ENCODE measurements around the gene SCMH1. TPM values are rescaled to one million over a fixed set of nuclear protein-coding genes. Genes with fewer than 3 reads are reported as not detected.

SCMH1 gene
- total and polyA plus RNA-seq, 2 donors (not counting 3 experiments of a cell fraction or from before 2014, with no cell fraction given) = 39.9 to 40.7 TPM

DNA sequence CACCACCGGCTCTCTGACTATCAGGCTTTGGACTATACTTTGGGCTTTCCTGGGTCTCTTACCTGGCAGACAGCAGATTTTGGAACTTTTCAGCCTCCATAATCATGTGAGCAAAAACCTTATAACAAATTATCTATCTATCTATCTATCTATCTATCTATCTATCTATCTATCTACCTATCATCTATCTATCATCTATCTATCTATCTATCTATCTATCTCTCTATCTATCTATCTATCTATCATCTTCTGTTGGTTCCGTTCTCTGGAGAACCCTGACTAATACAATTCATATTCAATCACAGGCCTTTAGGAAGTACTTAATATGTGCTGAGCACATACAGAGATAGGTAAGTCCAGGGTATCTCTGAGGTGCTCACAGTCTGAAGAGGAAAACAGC lies 18.7 kb upstream of the SCMH1 start:
- no peaks in the 10 kb centered on the region for H3K9me3 ChIP-seq (replicated peaks; ENCODE audit: control insufficient read depth, insufficient read depth, low read length)
- H3K79me2 ChIP-seq (ENCODE audit: control insufficient read depth, insufficient read depth, low read length) = no peaks in the 10 kb centered on the region
- no peak overlapping the region for H3K4me3 ChIP-seq (replicated peaks in 1 of 3; ENCODE audit: insufficient read depth in 1 of 3, low read depth in 1 of 3, low read length in 3 of 3)
- no peaks in the 10 kb centered on the region for H3K4me1 ChIP-seq (ENCODE audit: control insufficient read depth, extremely low read depth, insufficient read depth, low read length)
- dilution Hi-C loops (cut with MboI; ENCODE audit: extremely low pct_ligation_motif_present, low sequenced_read_pairs) = no loop called here
- intact Hi-C loops (cut with micrococcal nuclease) = no loop called here
- no peaks in the 10 kb centered on the region for H4K20me1 ChIP-seq (replicated peaks; ENCODE audit: control insufficient read depth, extremely low read depth, insufficient read depth, low read length)
- H3K9me1 ChIP-seq (replicated peaks; ENCODE audit: control insufficient read depth, extremely low read depth, insufficient read depth, low read length) = no peaks in the 10 kb centered on the region
- no peak overlapping the region for H3K27ac ChIP-seq (ENCODE audit: insufficient read depth, low read depth, low read length)
- DNase-seq (ENCODE audit: low read depth, low spot score) (no peak), FAIRE-seq (no peak)
- no TSS peak for BruUV-seq (replicated peaks)
- no peak overlapping the region for H3K9ac ChIP-seq (replicated peaks; ENCODE audit: extremely low read depth, insufficient read depth, low read length)
- no peaks in the 10 kb centered on the region for H3K27me3 ChIP-seq (ENCODE audit: control insufficient read depth in 2 of 2, insufficient read depth in 2 of 2, low read length in 2 of 2)
- ChIA-PET CTCF (interaction anchor here (1.7 kb wide), 2 partner anchors 8 to 22 kb away, joined by 4 to 5 read pairs; no protein-coding TSS in a partner anchor), POLR2A (no interaction called here)
- no peak overlapping the region for H2AFZ ChIP-seq (ENCODE audit: low read depth, low read length)
- no peak overlapping the region for H3K4me2 ChIP-seq (ENCODE audit: insufficient read depth, low read length)
- H3K36me3 ChIP-seq (ENCODE audit: control insufficient read depth in 2 of 2, extremely low read depth in 1 of 2, insufficient read depth in 2 of 2, low read length in 2 of 2) = no peaks in the 10 kb centered on the region
- TF ChIP-seq FOS (IDR thresholded peaks at IDR 0.05; ENCODE audit: borderline replicate concordance, insufficient read depth, low read length) (no peak), JUN (IDR thresholded peaks at IDR 0.05; ENCODE audit: borderline replicate concordance, insufficient read depth, insufficient read length, low read depth) (no peak), MYC (IDR thresholded peaks at IDR 0.05; ENCODE audit: low read depth, low read length) (no peak), POLR2A (IDR thresholded peaks at IDR 0.05; ENCODE audit: low read depth, low read length) (no peak), GATA2 (IDR thresholded peaks at IDR 0.05; ENCODE audit: insufficient read depth, insufficient read length, low read depth, low read length) (no peak), EZH2 (IDR thresholded peaks at IDR 0.05; ENCODE audit: borderline replicate concordance, low read depth, low read length, severe bottlenecking) (no peak), POLR2AphosphoS5 (IDR thresholded peaks at IDR 0.05; ENCODE audit: insufficient read depth, low read depth, low read length) (no peak)
- TF ChIP-seq, protein P1, sequence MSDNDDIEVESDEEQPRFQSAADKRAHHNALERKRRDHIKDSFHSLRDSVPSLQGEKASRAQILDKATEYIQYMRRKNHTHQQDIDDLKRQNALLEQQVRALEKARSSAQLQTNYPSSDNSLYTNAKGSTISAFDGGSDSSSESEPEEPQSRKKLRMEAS (IDR thresholded peaks at IDR 0.05; ENCODE audit: insufficient read depth, insufficient read length) = no peak
- TF ChIP-seq, protein P2, sequence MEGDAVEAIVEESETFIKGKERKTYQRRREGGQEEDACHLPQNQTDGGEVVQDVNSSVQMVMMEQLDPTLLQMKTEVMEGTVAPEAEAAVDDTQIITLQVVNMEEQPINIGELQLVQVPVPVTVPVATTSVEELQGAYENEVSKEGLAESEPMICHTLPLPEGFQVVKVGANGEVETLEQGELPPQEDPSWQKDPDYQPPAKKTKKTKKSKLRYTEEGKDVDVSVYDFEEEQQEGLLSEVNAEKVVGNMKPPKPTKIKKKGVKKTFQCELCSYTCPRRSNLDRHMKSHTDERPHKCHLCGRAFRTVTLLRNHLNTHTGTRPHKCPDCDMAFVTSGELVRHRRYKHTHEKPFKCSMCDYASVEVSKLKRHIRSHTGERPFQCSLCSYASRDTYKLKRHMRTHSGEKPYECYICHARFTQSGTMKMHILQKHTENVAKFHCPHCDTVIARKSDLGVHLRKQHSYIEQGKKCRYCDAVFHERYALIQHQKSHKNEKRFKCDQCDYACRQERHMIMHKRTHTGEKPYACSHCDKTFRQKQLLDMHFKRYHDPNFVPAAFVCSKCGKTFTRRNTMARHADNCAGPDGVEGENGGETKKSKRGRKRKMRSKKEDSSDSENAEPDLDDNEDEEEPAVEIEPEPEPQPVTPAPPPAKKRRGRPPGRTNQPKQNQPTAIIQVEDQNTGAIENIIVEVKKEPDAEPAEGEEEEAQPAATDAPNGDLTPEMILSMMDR (IDR thresholded peaks at IDR 0.05; ENCODE audit: extremely low read depth in 1 of 2, insufficient read depth in 1 of 2, low read depth in 1 of 2, low read length in 2 of 2) = no peak

Data from endothelial cell of umbilical vein (primary cell).